ENCODE measurements around the gene XNDC1N.
"Not testable (repeated sequence)": the region's sequence is repeated elsewhere in the genome, so short reads cannot be mapped to it uniquely, and the experiment has no call there.

XNDC1N gene

GRCh38 chr11:71930556-71931244 is 2.3 kb upstream of the XNDC1N start:
- no peak for DNase-seq

GRCh38 chr11:71929491-71929890 is 1.1 kb upstream of the XNDC1N start:
- DNase-seq = no peak

- DNase-seq = peak; percentile 97
Observed at GRCh38 chr11:71928737-71929443, 496 bp upstream of the XNDC1N start, which contains the start of gene RNF121. TSS of gene RNF121 (plus strand) at chr11:71929046. CDS start at chr11:71929062, 16 bp downstream.

GRCh38 chr11:71917646-71918140 is 10.7 kb downstream of the XNDC1N start:
- DNase-seq = no peak

GRCh38 chr11:71914617-71915189 is 13.7 kb downstream of the XNDC1N start:
- DNase-seq = no peak

- no peak for DNase-seq
Observed at GRCh38 chr11:71913756-71914526, 14.5 kb downstream of the XNDC1N start.

GRCh38 chr11:71911986-71912340 is 16.4 kb downstream of the XNDC1N start:
- not testable (repeated sequence) for DNase-seq

GRCh38 chr11:71911321-71911985 is 16.9 kb downstream of the XNDC1N start:
- DNase-seq = not testable (repeated sequence)

GRCh38 chr11:71910775-71911174 is 17.6 kb downstream of the XNDC1N start:
- DNase-seq = not testable (repeated sequence)

GRCh38 chr11:71908218-71908617 is 20.2 kb downstream of the XNDC1N start:
- DNase-seq = no peak

- not testable (repeated sequence) for DNase-seq
Observed at GRCh38 chr11:71901137-71901536, 27.3 kb downstream of the XNDC1N start.

GRCh38 chr11:71895961-71896360 is 32.4 kb downstream of the XNDC1N start:
- no peak for DNase-seq

GRCh38 chr11:71889181-71889872 is 39.1 kb downstream of the XNDC1N start:
- not testable (repeated sequence) for DNase-seq

GRCh38 chr11:71888335-71889010 is 39.9 kb downstream of the XNDC1N start:
- DNase-seq = not testable (repeated sequence)

GRCh38 chr11:71885806-71886205 is 42.6 kb downstream of the XNDC1N start:
- not testable (repeated sequence) for DNase-seq
